Mucosa of descending colon (tissue), 3 donors: ENCODE results near the gene MATN1. TPM values are rescaled to one million over a fixed set of nuclear protein-coding genes. Genes with fewer than 3 reads are reported as not detected.

Source experiments
- ATAC-seq: fragments of 200-7000 bp; cut with Tn5 transposase; one replicate; pipeline ENCODE4 v1.9.1; 2020; ENCODE audit warnings: mild to moderate bottlenecking, moderate library complexity
- DNase-seq, 3 donors: peaks; one replicate each; pipeline ENCODE4 v3.0.0-alpha.2; 2020
- H3K36me3 ChIP-seq: fragments of 200-600 bp; one replicate; pipeline ENCODE4 v1.8.0; 2021; ENCODE audit warnings: low read depth, mild to moderate bottlenecking
- H3K4me1 ChIP-seq: fragments of 200-600 bp; one replicate; pipeline ENCODE4 v1.8.0; 2021; ENCODE audit warnings: low read depth, mild to moderate bottlenecking
- H3K4me3 ChIP-seq: fragments of 200-600 bp; one replicate; pipeline ENCODE4 v1.8.0; 2021; ENCODE audit warnings: mild to moderate bottlenecking
- H3K9me3 ChIP-seq: fragments of 200-600 bp; one replicate; pipeline ENCODE4 v1.8.0; 2021; ENCODE audit warnings: mild to moderate bottlenecking
- CTCF ChIP-seq: fragments of 200-600 bp; IDR thresholded peaks from one replicate; pipeline ENCODE4 v1.8.0; 2022; ENCODE audit warnings: antibody characterized with exemption, mild to moderate bottlenecking
- intact Hi-C, 2 donors: fragments of 100-400 bp; cut with DNase I in 1 of 2; cut with micrococcal nuclease in 1 of 2; formaldehyde crosslinking; loops; one replicate each; pipeline versions ENCODE4 v1.11.0 to v1.11.1; 2022; cut with DNase I, micrococcal nuclease
- total RNA-seq, 3 donors: library from RNA; stranded (reverse); fragmentation: NEBNext Ultra II Directional in 2 of 3; extraction: Animal tissue kit (Norgen Biotek cat#: 25700) in 2 of 3; gene quantifications; one replicate each; pipeline versions ENCODE4 v1.2.1 to v1.2.4, GENCODE V29; 2021 to 2023
- donor health status: DM: no; HTN: no; CAD: no; lungs with moderate emphysema.
- donor health status: DM: no; HTN: no; CAD: no.
- donor health status: DM: no; HTN: yes; CAD: no.

Gene MATN1
- total RNA-seq, 3 donors from 2014 or later = 0.22 TPM; not detected in 2

- no peak for ATAC-seq
- peaks cover 4% of the 10 kb centered on the region for H3K9me3 ChIP-seq
- no peak overlapping the region for H3K4me3 ChIP-seq
- intact Hi-C loops = no loop called here
- DNase-seq = no peak
- H3K36me3 ChIP-seq = no peaks in the 10 kb centered on the region
- TF ChIP-seq CTCF = no peak
- no peaks in the 10 kb centered on the region for H3K4me1 ChIP-seq
These were observed 42.5 kb downstream of the MATN1 start for GRCh38 chr1:30680879-30681278.

GRCh38 chr1:30680429-30680828, 43.0 kb downstream of the MATN1 start:
- H3K36me3 ChIP-seq = no peaks in the 10 kb centered on the region
- no peak for ATAC-seq
- no peaks in the 10 kb centered on the region for H3K4me1 ChIP-seq
- no peak for DNase-seq
- H3K9me3 ChIP-seq = peaks cover 4% of the 10 kb centered on the region
- no peak overlapping the region for H3K4me3 ChIP-seq
- TF ChIP-seq CTCF = no peak
- intact Hi-C loops = no loop called here

- intact Hi-C loops = no loop called here
- TF ChIP-seq CTCF = no peak
- Histone ChIP-seq H3K36me3 (no peaks in the 10 kb centered on the region), H3K4me1 (no peaks in the 10 kb centered on the region), H3K4me3 (no peak overlapping the region), H3K9me3 (peaks cover 4% of the 10 kb centered on the region)
- DNase-seq (no peak), ATAC-seq (no peak)
These were observed 43.4 kb downstream of the MATN1 start for GRCh38 chr1:30679976-30680305.

- DNase-seq = no peak
- no peak for TF ChIP-seq CTCF
These were observed 44.0 kb downstream of the MATN1 start for GRCh38 chr1:30679201-30679975.

GRCh38 chr1:30678209-30678608, 45.2 kb downstream of the MATN1 start:
- intact Hi-C loops = no loop called here
- TF ChIP-seq CTCF = no peak
- no peak for ATAC-seq

More at GRCh38 chr1:30679201-30679975, 44.0 kb downstream of the MATN1 start:
- no peak overlapping the region for H3K4me3 ChIP-seq
- peaks cover 4% of the 10 kb centered on the region for H3K9me3 ChIP-seq
- no peak for ATAC-seq
- intact Hi-C loops = no loop called here
- no peaks in the 10 kb centered on the region for H3K36me3 ChIP-seq
- H3K4me1 ChIP-seq = no peaks in the 10 kb centered on the region

More at GRCh38 chr1:30678209-30678608, 45.2 kb downstream of the MATN1 start:
- no peak for DNase-seq
- H3K9me3 ChIP-seq = peaks cover 4% of the 10 kb centered on the region
- no peak overlapping the region for H3K4me3 ChIP-seq
- H3K4me1 ChIP-seq = no peaks in the 10 kb centered on the region
- no peaks in the 10 kb centered on the region for H3K36me3 ChIP-seq
